ENCODE data around the gene CEP57. TPM values are rescaled to one million over a fixed set of nuclear protein-coding genes. Genes with fewer than 3 reads are reported as not detected.
"Not testable (repeated sequence)": the region's sequence is repeated elsewhere in the genome, so short reads cannot be mapped to it uniquely, and the experiment has no call there.

The CEP57 gene
- polyA plus RNA-seq, 1 donor from 2014 or later, result 47.4 TPM

GRCh38 chr11:95821640-95822039, 31.3 kb downstream of the CEP57 start:
- Mint-ChIP-seq H3K36me3 (peaks cover 3% of the 10 kb centered on the region), H3K27ac (no peak overlapping the region), H3K4me3 (no peak overlapping the region), H3K27me3 (no peaks in the 10 kb centered on the region), H3K9me3 (peaks cover 0 to 2% (median 0%) of the 10 kb centered on the region in 3 donors), H3K4me1 (no peaks in the 10 kb centered on the region)

GRCh38 chr11:95827696-95828095, 37.4 kb downstream of the CEP57 start:
- no peak overlapping the region for H3K27ac Mint-ChIP-seq
- peaks cover 0 to 2% (median 0%) of the 10 kb centered on the region in 3 donors for H3K4me1 Mint-ChIP-seq
- H3K9me3 Mint-ChIP-seq, result peaks cover 0 to 2% (median 0%) of the 10 kb centered on the region in 3 donors
- no peak overlapping the region for H3K4me3 Mint-ChIP-seq
- peaks cover 17% of the 10 kb centered on the region for H3K36me3 Mint-ChIP-seq
- no peaks in the 10 kb centered on the region for H3K27me3 Mint-ChIP-seq

- Mint-ChIP-seq H3K9me3 (peaks cover 0 to 2% (median 0%) of the 10 kb centered on the region in 3 donors), H3K27me3 (no peaks in the 10 kb centered on the region), H3K4me3 (no peak overlapping the region), H3K27ac (no peak overlapping the region), H3K36me3 (peaks cover 17% of the 10 kb centered on the region), H3K4me1 (peaks cover 0 to 4% (median 0%) of the 10 kb centered on the region in 3 donors)
Measured at GRCh38 chr11:95829580-95830259, 39.4 kb downstream of the CEP57 start.

GRCh38 chr11:95831198-95831883, 41.0 kb downstream of the CEP57 start:
- H3K36me3 Mint-ChIP-seq, result peaks cover 15% of the 10 kb centered on the region
- H3K4me3 Mint-ChIP-seq, result no peak overlapping the region
- H3K9me3 Mint-ChIP-seq, result no peaks in the 10 kb centered on the region
- peaks cover 0 to 4% (median 0%) of the 10 kb centered on the region in 3 donors for H3K4me1 Mint-ChIP-seq
- H3K27ac Mint-ChIP-seq, result no peak overlapping the region
- no peaks in the 10 kb centered on the region for H3K27me3 Mint-ChIP-seq

GRCh38 chr11:95832763-95833162, 42.5 kb downstream of the CEP57 start:
- H3K36me3 Mint-ChIP-seq, result peaks cover 11% of the 10 kb centered on the region

GRCh38 chr11:95833378-95833777, 43.1 kb downstream of the CEP57 start:
- peak overlapping the region in 1 of 3 donors; percentile 50 for H3K27ac Mint-ChIP-seq

More at GRCh38 chr11:95832763-95833162, 42.5 kb downstream of the CEP57 start:
- H3K27me3 Mint-ChIP-seq, result no peaks in the 10 kb centered on the region
- H3K4me3 Mint-ChIP-seq, result no peak overlapping the region
- no peak overlapping the region for H3K27ac Mint-ChIP-seq
- peaks cover 0 to 4% (median 0%) of the 10 kb centered on the region in 3 donors for H3K4me1 Mint-ChIP-seq
- no peaks in the 10 kb centered on the region for H3K9me3 Mint-ChIP-seq

GRCh38 chr11:95835351-95835750, 45.1 kb downstream of the CEP57 start:
- Mint-ChIP-seq H3K27me3 (no peaks in the 10 kb centered on the region), H3K36me3 (peaks cover 5% of the 10 kb centered on the region), H3K27ac (peak overlapping the region in 2 of 3 donors; percentile 11 to 71), H3K4me3 (peak overlapping the region in 1 of 4 donors; percentile 9), H3K9me3 (no peaks in the 10 kb centered on the region), H3K4me1 (peaks cover 0 to 2% (median 0%) of the 10 kb centered on the region in 3 donors)

More at GRCh38 chr11:95833378-95833777, 43.1 kb downstream of the CEP57 start:
- H3K4me1 Mint-ChIP-seq, result peaks cover 0 to 4% (median 0%) of the 10 kb centered on the region in 3 donors
- H3K9me3 Mint-ChIP-seq, result no peaks in the 10 kb centered on the region
- H3K27me3 Mint-ChIP-seq, result no peaks in the 10 kb centered on the region
- H3K4me3 Mint-ChIP-seq, result no peak overlapping the region
- peaks cover 7% of the 10 kb centered on the region for H3K36me3 Mint-ChIP-seq

- Mint-ChIP-seq H3K4me3 (no peak overlapping the region), H3K27ac (peak overlapping the region in 2 of 3 donors; percentile 2 to 11), H3K4me1 (peaks cover 0 to 2% (median 0%) of the 10 kb centered on the region in 3 donors), H3K9me3 (no peaks in the 10 kb centered on the region), H3K36me3 (peaks cover under 1% of the 10 kb centered on the region), H3K27me3 (no peaks in the 10 kb centered on the region)
Measured at GRCh38 chr11:95835768-95836488, 45.6 kb downstream of the CEP57 start.

- Mint-ChIP-seq H3K4me1 (no peaks in the 10 kb centered on the region), H3K36me3 (no peaks in the 10 kb centered on the region), H3K27ac (no peak overlapping the region), H3K27me3 (no peaks in the 10 kb centered on the region), H3K4me3 (no peak overlapping the region), H3K9me3 (no peaks in the 10 kb centered on the region)
Measured at GRCh38 chr11:95845167-95845566, 54.9 kb downstream of the CEP57 start.

- no peaks in the 10 kb centered on the region for H3K4me1 Mint-ChIP-seq
- peaks cover 2% of the 10 kb centered on the region for H3K36me3 Mint-ChIP-seq
- H3K9me3 Mint-ChIP-seq, result no peaks in the 10 kb centered on the region
- no peaks in the 10 kb centered on the region for H3K27me3 Mint-ChIP-seq
- no peak overlapping the region for H3K4me3 Mint-ChIP-seq
- no peak overlapping the region for H3K27ac Mint-ChIP-seq
Measured at GRCh38 chr11:95849087-95849825, 59.0 kb downstream of the CEP57 start.

GRCh38 chr11:95850137-95850536, 59.8 kb downstream of the CEP57 start:
- H3K4me1 Mint-ChIP-seq, result no peaks in the 10 kb centered on the region
- no peaks in the 10 kb centered on the region for H3K9me3 Mint-ChIP-seq
- H3K36me3 Mint-ChIP-seq, result peaks cover 2% of the 10 kb centered on the region
- H3K4me3 Mint-ChIP-seq, result no peak overlapping the region
- H3K27ac Mint-ChIP-seq, result no peak overlapping the region
- H3K27me3 Mint-ChIP-seq, result no peaks in the 10 kb centered on the region

- no peaks in the 10 kb centered on the region for H3K9me3 Mint-ChIP-seq
- no peak overlapping the region for H3K27ac Mint-ChIP-seq
- H3K27me3 Mint-ChIP-seq, result no peaks in the 10 kb centered on the region
- H3K36me3 Mint-ChIP-seq, result peaks cover 6% of the 10 kb centered on the region
- H3K4me1 Mint-ChIP-seq, result no peaks in the 10 kb centered on the region
- no peak overlapping the region for H3K4me3 Mint-ChIP-seq
Measured at GRCh38 chr11:95853138-95853537, 62.8 kb downstream of the CEP57 start.

GRCh38 chr11:95853862-95854261, 63.6 kb downstream of the CEP57 start:
- Mint-ChIP-seq H3K4me3 (no peak overlapping the region), H3K27ac (no peak overlapping the region), H3K27me3 (no peaks in the 10 kb centered on the region), H3K4me1 (no peaks in the 10 kb centered on the region), H3K9me3 (no peaks in the 10 kb centered on the region), H3K36me3 (peaks cover 6% of the 10 kb centered on the region)

- H3K9me3 Mint-ChIP-seq, H3K27ac Mint-ChIP-seq, H3K27me3 Mint-ChIP-seq, H3K4me3 Mint-ChIP-seq, H3K4me1 Mint-ChIP-seq, H3K36me3 Mint-ChIP-seq: not testable (repeated sequence)
Measured at GRCh38 chr11:95854362-95854761, 64.1 kb downstream of the CEP57 start.

- H3K9me3 Mint-ChIP-seq, H3K27ac Mint-ChIP-seq, H3K4me3 Mint-ChIP-seq, H3K4me1 Mint-ChIP-seq, H3K27me3 Mint-ChIP-seq: not testable (repeated sequence)
- peaks cover 10% of the 10 kb centered on the region for H3K36me3 Mint-ChIP-seq
Measured at GRCh38 chr11:95860024-95860423, 69.7 kb downstream of the CEP57 start.

All from IgD-negative memory B cell (primary cell).